Spleen (tissue), 7 donors: ENCODE measurements around the gene RNASE3.
"Not testable (repeated sequence)": the region's sequence is repeated elsewhere in the genome, so short reads cannot be mapped to it uniquely, and the experiment has no call there.

Source experiments
- CTCF ChIP-seq, 11 experiments: fragments of 200-600 bp in 7 of 11; fragments of 450-650 bp in 4 of 11; sonication (generic) in 4 of 11; IDR thresholded peaks in 8 of 11; conservative IDR thresholded peaks in 3 of 11; 1 replicate in 7 of 11; 2 replicates in 4 of 11; pipeline versions ENCODE4 v1.4.0 to v1.8.0; 2016 to 2021; ENCODE audit warnings: antibody characterized with exemption in 11 of 11, inconsistent platforms in 4 of 11, mild to moderate bottlenecking in 1 of 11
- POLR2A ChIP-seq, 3 donors: fragments of 450-650 bp; IDR thresholded peaks; one replicate each; pipeline ENCODE4 v1.5.1; 2017; ENCODE audit warnings: antibody characterized with exemption in 3 of 3, mild to moderate bottlenecking in 1 of 3
- donor health status: DM: no; HTN: no; CAD: no; lungs with moderate emphysema.
- donor health status: DM: no; HTN: no; CAD: no.
- donor health status: DM: no; HTN: no; CAD: no.

DNA sequence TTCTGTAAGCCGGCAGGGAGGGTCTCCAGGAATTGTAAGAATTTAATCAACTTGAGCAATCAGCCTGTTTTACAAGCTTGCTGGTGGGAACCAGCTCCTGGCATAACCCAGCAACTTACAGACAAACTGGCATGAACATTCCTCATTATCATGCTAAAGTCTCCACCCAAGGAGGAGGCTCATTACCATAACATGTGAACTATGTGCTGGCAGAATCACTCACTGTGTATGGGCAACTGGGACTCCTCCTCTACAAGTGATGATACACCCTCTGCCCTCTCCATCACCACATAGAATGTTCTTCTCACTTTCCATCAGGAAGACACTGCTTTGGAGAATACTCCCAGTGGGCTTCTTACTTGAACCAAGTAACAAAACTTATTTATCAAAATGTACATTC lies 4.1 kb downstream of the RNASE3 start:
- not testable (repeated sequence) for TF ChIP-seq CTCF (IDR thresholded peaks at IDR 0.05 in 8 of 11, conservative IDR thresholded peaks at IDR 0.05 in 3 of 11); POLR2A (IDR thresholded peaks at IDR 0.05)
